HEK293T (cell line): ENCODE data around the gene UTY.
"Not testable (repeated sequence)": the region's sequence is repeated elsewhere in the genome, so short reads cannot be mapped to it uniquely, and the experiment has no call there.

Experiments
- CTCF ChIA-PET: fragments of 350-600 bp; formaldehyde crosslinking; extraction: SDS; loops from one replicate; lab custom pipeline; 2021; ENCODE audit warnings: antibody characterized with exemption, inconsistent platforms; lab: Yijun Ruan, JAX
- POLR2A ChIA-PET: fragments of 350-600 bp; formaldehyde crosslinking; extraction: SDS; loops from one replicate; lab custom pipeline; 2020; ENCODE audit warnings: antibody characterized with exemption, inconsistent platforms; lab: Yijun Ruan, JAX
- DNase-seq: peaks from one replicate; pipeline ENCODE4 v3.0.0; 2012; ENCODE audit warnings: mixed read lengths; ENCODE audit errors: extremely low spot score
- ARNT ChIP-seq: fragments of 450-650 bp; IDR thresholded peaks from 2 replicates; pipeline ENCODE4 v1.6.1; 2017; ENCODE audit warnings: mild to moderate bottlenecking
- BHLHE40 ChIP-seq: fragments of 450-650 bp; IDR thresholded peaks from 2 replicates; pipeline ENCODE4 v1.6.1; 2016; ENCODE audit warnings: mild to moderate bottlenecking, moderate library complexity, borderline replicate concordance
- CTBP1 ChIP-seq: fragments of 450-650 bp; IDR thresholded peaks from 2 replicates; pipeline ENCODE4 v1.6.1; 2016; ENCODE audit warnings: borderline replicate concordance
- ELF4 ChIP-seq: fragments of 450-650 bp; IDR thresholded peaks from 2 replicates; pipeline ENCODE4 v1.6.1; 2017; ENCODE audit warnings: antibody characterized with exemption
- FOXA1 ChIP-seq: fragments of 450-650 bp; IDR thresholded peaks from 2 replicates; pipeline ENCODE4 v1.6.1; 2016; ENCODE audit warnings: mild to moderate bottlenecking
- FOXK2 ChIP-seq: fragments of 450-650 bp; IDR thresholded peaks from 2 replicates; pipeline ENCODE4 v1.6.1; 2016; ENCODE audit warnings: mild to moderate bottlenecking
- FOXM1 ChIP-seq: fragments of 450-650 bp; IDR thresholded peaks from 2 replicates; pipeline ENCODE4 v1.6.1; 2017; ENCODE audit warnings: mild to moderate bottlenecking, borderline replicate concordance
- HDGF ChIP-seq: fragments of 450-650 bp; IDR thresholded peaks from 2 replicates; pipeline ENCODE4 v1.6.1; 2017; ENCODE audit warnings: antibody characterized with exemption, borderline replicate concordance
- L3MBTL2 ChIP-seq: fragments of 450-650 bp; conservative IDR thresholded peaks from 2 replicates; pipeline ENCODE4 v1.6.1; 2016; ENCODE audit warnings: mild to moderate bottlenecking
- LEF1 ChIP-seq: fragments of 450-650 bp; IDR thresholded peaks from 2 replicates; pipeline ENCODE4 v1.6.1; 2017; ENCODE audit warnings: mild to moderate bottlenecking, borderline replicate concordance
- NFRKB ChIP-seq: fragments of 450-650 bp; IDR thresholded peaks from 2 replicates; pipeline ENCODE4 v1.6.1; 2016; ENCODE audit warnings: mild to moderate bottlenecking, moderate library complexity
- SP1 ChIP-seq: fragments of 450-650 bp; IDR thresholded peaks from 2 replicates; pipeline ENCODE4 v1.6.1; 2017
- SUZ12 ChIP-seq: fragments of 450-650 bp; IDR thresholded peaks from 2 replicates; pipeline ENCODE4 v1.6.1; 2016; ENCODE audit warnings: mild to moderate bottlenecking
- TARDBP ChIP-seq: fragments of 450-650 bp; IDR thresholded peaks from 2 replicates; pipeline ENCODE4 v1.6.1; 2016
- ZNF384 ChIP-seq: fragments of 450-650 bp; IDR thresholded peaks from 2 replicates; pipeline ENCODE4 v1.6.1; 2016
- TF ChIP-seq, protein P1 (sequence below): fragments of 450-650 bp; IDR thresholded peaks from 2 replicates; pipeline ENCODE4 v1.6.1; 2016

Gene UTY

DNA sequence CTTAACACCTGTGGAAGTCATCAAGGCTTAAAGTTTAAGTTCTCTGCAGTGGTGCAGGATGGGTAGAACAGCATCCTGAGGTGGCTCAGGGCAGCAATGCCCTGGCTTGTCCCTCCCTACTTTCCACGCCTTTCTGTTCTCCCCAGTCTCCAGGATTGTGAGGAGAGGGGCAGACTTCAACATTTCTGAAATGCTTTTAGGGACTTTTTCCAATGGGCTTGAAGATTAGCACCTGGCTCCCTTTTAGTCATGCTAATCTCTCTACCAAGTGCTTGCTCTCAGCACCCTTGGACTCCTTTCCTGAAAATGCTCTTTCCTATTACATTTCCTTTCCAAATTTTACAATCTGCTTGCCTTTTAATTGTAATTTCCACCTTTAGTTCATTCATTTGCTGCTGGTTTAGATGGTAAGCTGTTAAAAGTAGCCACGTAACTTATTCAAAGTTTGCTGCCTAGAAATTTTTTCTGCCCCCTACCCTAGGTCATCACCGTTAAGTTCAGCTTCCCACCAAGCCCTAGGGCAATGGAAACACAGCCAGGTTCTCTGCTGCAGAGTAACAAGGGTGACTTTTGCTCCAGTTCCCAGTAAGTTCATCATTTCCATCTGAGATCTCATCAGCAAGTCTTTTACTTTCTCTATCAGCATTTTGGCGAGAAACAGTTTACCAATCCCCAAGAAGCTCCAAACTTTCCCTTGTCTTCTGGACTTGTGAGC is 183.5 kb downstream of the UTY start:
- POLR2A ChIA-PET, result no interaction called here
- DNase-seq, result no peak
- CTCF ChIA-PET, result no interaction called here
- TF ChIP-seq HDGF (no peak), FOXA1 (no peak), BHLHE40 (no peak), ELF4 (no peak), SP1 (no peak), FOXM1 (no peak), CTBP1 (no peak), TARDBP (no peak), FOXK2 (no peak), ZNF384 (no peak), ARNT (no peak), NFRKB (no peak), L3MBTL2 (no peak), SUZ12 (no peak), LEF1 (no peak)
- TF ChIP-seq, protein P1, sequence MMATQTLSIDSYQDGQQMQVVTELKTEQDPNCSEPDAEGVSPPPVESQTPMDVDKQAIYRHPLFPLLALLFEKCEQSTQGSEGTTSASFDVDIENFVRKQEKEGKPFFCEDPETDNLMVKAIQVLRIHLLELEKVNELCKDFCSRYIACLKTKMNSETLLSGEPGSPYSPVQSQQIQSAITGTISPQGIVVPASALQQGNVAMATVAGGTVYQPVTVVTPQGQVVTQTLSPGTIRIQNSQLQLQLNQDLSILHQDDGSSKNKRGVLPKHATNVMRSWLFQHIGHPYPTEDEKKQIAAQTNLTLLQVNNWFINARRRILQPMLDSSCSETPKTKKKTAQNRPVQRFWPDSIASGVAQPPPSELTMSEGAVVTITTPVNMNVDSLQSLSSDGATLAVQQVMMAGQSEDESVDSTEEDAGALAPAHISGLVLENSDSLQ, result no peak

GRCh38 chrY:13295026-13295425 is 184.8 kb downstream of the UTY start:
- CTCF ChIA-PET, result no interaction called here

GRCh38 chrY:13291199-13291598 is 188.6 kb downstream of the UTY start:
- POLR2A ChIA-PET, result no interaction called here
- CTCF ChIA-PET, result no interaction called here
- no peak for TF ChIP-seq FOXM1
- DNase-seq, result no peak

More at GRCh38 chrY:13295026-13295425, 184.8 kb downstream of the UTY start:
- POLR2A ChIA-PET, result no interaction called here
- TF ChIP-seq FOXM1 (no peak), FOXA1 (no peak), ELF4 (no peak), BHLHE40 (no peak), NFRKB (no peak), ARNT (no peak), L3MBTL2 (no peak)
- DNase-seq, result no peak

- POLR2A ChIA-PET, CTCF ChIA-PET, DNase-seq: not testable (repeated sequence)
Observed at GRCh38 chrY:13282151-13283054, 197.4 kb downstream of the UTY start.

- TF ChIP-seq CTBP1 (no peak), ELF4 (no peak), FOXM1 (no peak), NFRKB (no peak), SP1 (no peak), HDGF (no peak)
- POLR2A ChIA-PET, result no interaction called here
- CTCF ChIA-PET, result no interaction called here
- DNase-seq, result no peak
Observed at GRCh38 chrY:13279561-13279960, 200.3 kb downstream of the UTY start.

- CTCF ChIA-PET, result no interaction called here
- POLR2A ChIA-PET, result no interaction called here
- no peak for DNase-seq
- TF ChIP-seq FOXA1, result no peak
- TF ChIP-seq FOXK2, result no peak
- no peak for TF ChIP-seq BHLHE40
- TF ChIP-seq TARDBP, result no peak
- TF ChIP-seq SUZ12, result no peak
- no peak for TF ChIP-seq LEF1
- TF ChIP-seq SP1, result no peak
- TF ChIP-seq CTBP1, result no peak
- no peak for TF ChIP-seq L3MBTL2
- TF ChIP-seq, protein P1, result no peak
- TF ChIP-seq ELF4, result no peak
- TF ChIP-seq HDGF, result no peak
- TF ChIP-seq NFRKB, result no peak
Observed at GRCh38 chrY:13271706-13272105, 208.1 kb downstream of the UTY start.

GRCh38 chrY:13253941-13254440 is 225.8 kb downstream of the UTY start:
- DNase-seq, CTCF ChIA-PET, POLR2A ChIA-PET: not testable (repeated sequence)
